Measurements from ENCODE around the gene INPP4B.

DNA sequence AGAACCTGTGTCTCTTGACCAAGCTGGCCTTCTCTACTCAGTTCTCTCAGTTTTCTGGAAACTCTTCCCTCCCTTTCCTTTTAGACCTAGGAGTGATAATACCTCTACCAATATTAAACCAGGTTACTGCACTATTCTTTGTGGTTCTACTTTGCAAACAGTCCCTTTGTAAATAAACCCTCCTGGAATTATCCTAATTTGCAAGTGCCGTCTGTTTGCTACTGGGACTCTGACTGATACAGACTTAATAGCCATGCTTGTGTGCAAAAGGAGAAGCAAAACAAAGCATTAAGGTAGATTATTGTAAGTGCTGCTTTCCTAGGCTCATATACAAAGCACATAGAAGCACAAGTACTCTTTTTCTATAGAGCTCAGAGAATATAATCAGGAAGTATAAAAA, 507.0 kb downstream of the INPP4B start:
- TF ChIP-seq, protein P1, sequence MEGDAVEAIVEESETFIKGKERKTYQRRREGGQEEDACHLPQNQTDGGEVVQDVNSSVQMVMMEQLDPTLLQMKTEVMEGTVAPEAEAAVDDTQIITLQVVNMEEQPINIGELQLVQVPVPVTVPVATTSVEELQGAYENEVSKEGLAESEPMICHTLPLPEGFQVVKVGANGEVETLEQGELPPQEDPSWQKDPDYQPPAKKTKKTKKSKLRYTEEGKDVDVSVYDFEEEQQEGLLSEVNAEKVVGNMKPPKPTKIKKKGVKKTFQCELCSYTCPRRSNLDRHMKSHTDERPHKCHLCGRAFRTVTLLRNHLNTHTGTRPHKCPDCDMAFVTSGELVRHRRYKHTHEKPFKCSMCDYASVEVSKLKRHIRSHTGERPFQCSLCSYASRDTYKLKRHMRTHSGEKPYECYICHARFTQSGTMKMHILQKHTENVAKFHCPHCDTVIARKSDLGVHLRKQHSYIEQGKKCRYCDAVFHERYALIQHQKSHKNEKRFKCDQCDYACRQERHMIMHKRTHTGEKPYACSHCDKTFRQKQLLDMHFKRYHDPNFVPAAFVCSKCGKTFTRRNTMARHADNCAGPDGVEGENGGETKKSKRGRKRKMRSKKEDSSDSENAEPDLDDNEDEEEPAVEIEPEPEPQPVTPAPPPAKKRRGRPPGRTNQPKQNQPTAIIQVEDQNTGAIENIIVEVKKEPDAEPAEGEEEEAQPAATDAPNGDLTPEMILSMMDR (conservative IDR thresholded peaks at IDR 0.05 in 1 of 2, IDR thresholded peaks at IDR 0.05 in 1 of 2; ENCODE audit: low read depth in 1 of 2, low read length in 2 of 2) = no peak
- TF ChIP-seq EZH2 (IDR thresholded peaks at IDR 0.05; ENCODE audit: low read length, missing control alignments) = no peak

Data from fibroblast of lung (primary cell).